Esophagus muscularis mucosa (tissue), 4 donors: ENCODE measurements around the gene LIMS1.
"Not testable (repeated sequence)": the region's sequence is repeated elsewhere in the genome, so short reads cannot be mapped to it uniquely, and the experiment has no call there.

Experiments
- CTCF ChIP-seq, 3 experiments: fragments of 200-600 bp in 2 of 3; fragments of 450-650 bp in 1 of 3; sonication (generic) in 2 of 3; IDR thresholded peaks; one replicate each; pipeline ENCODE4 v1.5.1; 2017 to 2019; ENCODE audit warnings: antibody characterized with exemption in 3 of 3, mild to moderate bottlenecking in 2 of 3, moderate library complexity in 1 of 3
- EP300 ChIP-seq: sonication (generic); formaldehyde crosslinking; IDR thresholded peaks from one replicate; pipeline ENCODE4 v1.6.1; 2017; ENCODE audit warnings: antibody characterized with exemption
- POLR2A ChIP-seq: fragments of 450-650 bp; IDR thresholded peaks from one replicate; pipeline ENCODE4 v1.6.1; 2017; ENCODE audit warnings: antibody characterized with exemption, moderate library complexity, mild to moderate bottlenecking, low read depth
- POLR2AphosphoS5 ChIP-seq, 2 donors: sonication (generic); formaldehyde crosslinking; IDR thresholded peaks; one replicate each; pipeline ENCODE4 v1.6.1; 2017; ENCODE audit warnings: antibody characterized with exemption in 2 of 2

- TF ChIP-seq CTCF (IDR thresholded peaks at IDR 0.05); POLR2AphosphoS5 (IDR thresholded peaks at IDR 0.05); POLR2A; EP300: not testable (repeated sequence)
Measured at GRCh38 chr2:108650465-108650864, 116.2 kb downstream of the LIMS1 start.
